Activated T-helper 1 cell treated with anti-CD3 and anti-CD28 coated beads, Interleukin-12 subunit alpha, Interleukin-12 subunit beta, Interleukin-2, Interleukin-4 antibody, amounts not matched to agents 30 ng/mL and 10 ng/mL and 1 ng/mL, durations not matched to agents 14 hours and 24 hours and 36 hours (primary cell): ENCODE measurements around the gene ATCAY. TPM values are rescaled to one million over a fixed set of nuclear protein-coding genes. Genes with fewer than 3 reads are reported as not detected.

Experiments used
- DNase-seq: peaks from one replicate; pipeline ENCODE4 v3.0.0; 2021; ENCODE audit warnings: low spot score
- H3K27ac Mint-ChIP-seq: one replicate; pipeline ENCODE4 v1.8.0; 2021; ENCODE audit warnings: mild to moderate bottlenecking, mixed read lengths
- H3K27me3 Mint-ChIP-seq: one replicate; pipeline ENCODE4 v1.8.0; 2022; ENCODE audit warnings: mild to moderate bottlenecking, moderate library complexity, mixed read lengths; ENCODE audit not compliant: insufficient read depth
- H3K36me3 Mint-ChIP-seq: one replicate; pipeline ENCODE4 v1.8.0; 2021; ENCODE audit warnings: low read depth, mixed read lengths
- H3K4me1 Mint-ChIP-seq: one replicate; pipeline ENCODE4 v1.8.0; 2021; ENCODE audit warnings: low read depth, mixed read lengths
- H3K4me3 Mint-ChIP-seq: one replicate; pipeline ENCODE4 v1.8.0; 2021; ENCODE audit warnings: mild to moderate bottlenecking, moderate library complexity, mixed read lengths
- H3K9me3 Mint-ChIP-seq: one replicate; pipeline ENCODE4 v1.8.0; 2021; ENCODE audit warnings: mixed read lengths
- intact Hi-C: fragments of 100-400 bp; cut with micrococcal nuclease; formaldehyde crosslinking; loops from one replicate; pipeline ENCODE4 v1.15.1; 2024
- total RNA-seq: library from RNA; stranded (reverse); gene quantifications from 2 replicates; pipeline ENCODE4 v1.2.3, GENCODE V29; 2022

Gene ATCAY
- total RNA-seq, 1 donor from 2014 or later: not detected

GRCh38 chr19:3897936-3898335 lies 17.5 kb downstream of the ATCAY start:
- Mint-ChIP-seq H3K4me3 (no peak overlapping the region), H3K4me1 (no peaks in the 10 kb centered on the region), H3K36me3 (no peaks in the 10 kb centered on the region), H3K27me3 (no peaks in the 10 kb centered on the region), H3K9me3 (peaks cover 4% of the 10 kb centered on the region), H3K27ac (no peak overlapping the region)
- no peak for DNase-seq
- intact Hi-C loops: no loop called here

GRCh38 chr19:3898426-3898825 lies 17.9 kb downstream of the ATCAY start:
- no peak for DNase-seq
- H3K9me3 Mint-ChIP-seq: peaks cover 4% of the 10 kb centered on the region
- no peaks in the 10 kb centered on the region for H3K4me1 Mint-ChIP-seq
- H3K36me3 Mint-ChIP-seq: no peaks in the 10 kb centered on the region
- intact Hi-C loops: no loop called here
- H3K4me3 Mint-ChIP-seq: no peak overlapping the region
- H3K27me3 Mint-ChIP-seq: no peaks in the 10 kb centered on the region
- H3K27ac Mint-ChIP-seq: no peak overlapping the region

GRCh38 chr19:3899531-3900294 lies 19.2 kb downstream of the ATCAY start:
- Mint-ChIP-seq H3K9me3 (peaks cover 4% of the 10 kb centered on the region), H3K27ac (no peak overlapping the region), H3K4me3 (no peak overlapping the region), H3K4me1 (no peaks in the 10 kb centered on the region), H3K27me3 (no peaks in the 10 kb centered on the region), H3K36me3 (no peaks in the 10 kb centered on the region)
- DNase-seq: no peak
- intact Hi-C loops: no loop called here

- H3K27me3 Mint-ChIP-seq: no peaks in the 10 kb centered on the region
- no peak overlapping the region for H3K27ac Mint-ChIP-seq
- DNase-seq: no peak
- H3K4me1 Mint-ChIP-seq: no peaks in the 10 kb centered on the region
- H3K9me3 Mint-ChIP-seq: peaks cover 4% of the 10 kb centered on the region
- H3K4me3 Mint-ChIP-seq: no peak overlapping the region
- intact Hi-C loops: no loop called here
- H3K36me3 Mint-ChIP-seq: no peaks in the 10 kb centered on the region
These were observed 22.0 kb downstream of the ATCAY start for GRCh38 chr19:3902317-3902973.

- Mint-ChIP-seq H3K4me1 (no peaks in the 10 kb centered on the region), H3K27ac (no peak overlapping the region), H3K36me3 (no peaks in the 10 kb centered on the region), H3K4me3 (no peak overlapping the region), H3K9me3 (no peaks in the 10 kb centered on the region), H3K27me3 (no peaks in the 10 kb centered on the region)
- intact Hi-C loops: no loop called here
- DNase-seq: no peak
These were observed 23.7 kb downstream of the ATCAY start for GRCh38 chr19:3904233-3904632.

GRCh38 chr19:3907626-3908265 lies 27.3 kb downstream of the ATCAY start:
- H3K9me3 Mint-ChIP-seq: peaks cover 3% of the 10 kb centered on the region
- H3K27ac Mint-ChIP-seq: no peak overlapping the region
- H3K4me1 Mint-ChIP-seq: no peaks in the 10 kb centered on the region
- H3K36me3 Mint-ChIP-seq: no peaks in the 10 kb centered on the region
- intact Hi-C loops: no loop called here
- no peak overlapping the region for H3K4me3 Mint-ChIP-seq
- DNase-seq: no peak
- no peaks in the 10 kb centered on the region for H3K27me3 Mint-ChIP-seq

- no peak for DNase-seq
- intact Hi-C loops: no loop called here
- no peak overlapping the region for H3K27ac Mint-ChIP-seq
- H3K4me1 Mint-ChIP-seq: no peaks in the 10 kb centered on the region
- no peaks in the 10 kb centered on the region for H3K27me3 Mint-ChIP-seq
- peaks cover 3% of the 10 kb centered on the region for H3K9me3 Mint-ChIP-seq
- no peaks in the 10 kb centered on the region for H3K36me3 Mint-ChIP-seq
- no peak overlapping the region for H3K4me3 Mint-ChIP-seq
These were observed 28.0 kb downstream of the ATCAY start for GRCh38 chr19:3908266-3909054.

- no peaks in the 10 kb centered on the region for H3K36me3 Mint-ChIP-seq
- intact Hi-C loops: no loop called here
- H3K4me1 Mint-ChIP-seq: no peaks in the 10 kb centered on the region
- H3K4me3 Mint-ChIP-seq: no peak overlapping the region
- DNase-seq: no peak
- peaks cover 3% of the 10 kb centered on the region for H3K9me3 Mint-ChIP-seq
- no peak overlapping the region for H3K27ac Mint-ChIP-seq
- H3K27me3 Mint-ChIP-seq: no peaks in the 10 kb centered on the region
These were observed 29.6 kb downstream of the ATCAY start for GRCh38 chr19:3910105-3910504.

GRCh38 chr19:3914199-3914598 lies 33.7 kb downstream of the ATCAY start:
- Mint-ChIP-seq H3K27me3 (no peaks in the 10 kb centered on the region), H3K27ac (no peak overlapping the region), H3K9me3 (peaks cover 7% of the 10 kb centered on the region), H3K4me3 (no peak overlapping the region), H3K4me1 (no peaks in the 10 kb centered on the region), H3K36me3 (no peaks in the 10 kb centered on the region)
- DNase-seq: no peak
- intact Hi-C loops: no loop called here

GRCh38 chr19:3916033-3916432 lies 35.5 kb downstream of the ATCAY start:
- peaks cover 9% of the 10 kb centered on the region for H3K9me3 Mint-ChIP-seq
- H3K27me3 Mint-ChIP-seq: no peaks in the 10 kb centered on the region
- H3K4me1 Mint-ChIP-seq: no peaks in the 10 kb centered on the region
- no peak overlapping the region for H3K27ac Mint-ChIP-seq
- intact Hi-C loops: no loop called here
- H3K36me3 Mint-ChIP-seq: no peaks in the 10 kb centered on the region
- DNase-seq: no peak
- H3K4me3 Mint-ChIP-seq: no peak overlapping the region

- H3K4me1 Mint-ChIP-seq: no peaks in the 10 kb centered on the region
- H3K9me3 Mint-ChIP-seq: peaks cover 28% of the 10 kb centered on the region
- H3K36me3 Mint-ChIP-seq: peaks cover 2% of the 10 kb centered on the region
- H3K27ac Mint-ChIP-seq: no peak overlapping the region
- no peak for DNase-seq
- intact Hi-C loops: no loop called here
- H3K4me3 Mint-ChIP-seq: no peak overlapping the region
- H3K27me3 Mint-ChIP-seq: no peaks in the 10 kb centered on the region
These were observed 39.3 kb downstream of the ATCAY start for GRCh38 chr19:3919793-3920192.

GRCh38 chr19:3923096-3923758 lies 42.7 kb downstream of the ATCAY start:
- intact Hi-C loops: no loop called here
- Mint-ChIP-seq H3K9me3 (peaks cover 24% of the 10 kb centered on the region), H3K36me3 (peaks cover 2% of the 10 kb centered on the region), H3K27me3 (no peaks in the 10 kb centered on the region), H3K27ac (no peak overlapping the region), H3K4me3 (no peak overlapping the region), H3K4me1 (no peaks in the 10 kb centered on the region)
- no peak for DNase-seq
